NB4 (cell line): Measurements from ENCODE around the gene ZFAND3.

ENCODE experiments used
- MYC ChIP-seq: IDR thresholded peaks from 2 replicates; pipeline ENCODE4 v1.6.1; 2011; ENCODE audit warnings: low read depth, low read length
- POLR2A ChIP-seq: IDR thresholded peaks from 2 replicates; pipeline ENCODE4 v1.6.1; 2011; ENCODE audit warnings: mild to moderate bottlenecking; ENCODE audit not compliant: insufficient read length; ENCODE audit errors: extremely low read depth
- TF ChIP-seq, protein P1 (sequence below): IDR thresholded peaks from one replicate; pipeline ENCODE4 v1.5.1; 2012; ENCODE audit warnings: low read depth, low read length
- TF ChIP-seq, protein P2 (sequence below): IDR thresholded peaks from 2 replicates; pipeline ENCODE4 v1.6.1; 2011; ENCODE audit warnings: low read depth, low read length

DNA sequence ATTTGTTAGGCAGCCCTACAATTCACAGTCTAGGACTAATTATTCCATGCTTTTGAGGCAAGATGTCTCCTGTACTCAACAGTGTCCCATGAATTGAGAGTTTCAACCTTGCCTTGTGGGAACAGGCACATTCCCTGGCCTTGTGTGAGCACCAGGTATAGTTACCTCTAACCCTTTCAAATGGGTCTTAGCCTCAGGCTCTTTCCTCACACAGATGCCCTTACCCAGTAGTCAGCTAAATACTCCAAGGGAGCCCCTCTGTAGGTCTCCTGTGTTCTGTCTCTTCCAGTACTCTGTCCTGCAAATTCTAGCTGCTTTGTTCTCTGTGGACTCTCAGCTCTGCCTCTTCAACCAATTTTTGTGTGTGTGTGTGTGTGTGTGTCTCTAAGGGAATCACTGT lies 135.3 kb downstream of the ZFAND3 start:
- TF ChIP-seq MYC (no peak), POLR2A (no peak)
- TF ChIP-seq, protein P1, sequence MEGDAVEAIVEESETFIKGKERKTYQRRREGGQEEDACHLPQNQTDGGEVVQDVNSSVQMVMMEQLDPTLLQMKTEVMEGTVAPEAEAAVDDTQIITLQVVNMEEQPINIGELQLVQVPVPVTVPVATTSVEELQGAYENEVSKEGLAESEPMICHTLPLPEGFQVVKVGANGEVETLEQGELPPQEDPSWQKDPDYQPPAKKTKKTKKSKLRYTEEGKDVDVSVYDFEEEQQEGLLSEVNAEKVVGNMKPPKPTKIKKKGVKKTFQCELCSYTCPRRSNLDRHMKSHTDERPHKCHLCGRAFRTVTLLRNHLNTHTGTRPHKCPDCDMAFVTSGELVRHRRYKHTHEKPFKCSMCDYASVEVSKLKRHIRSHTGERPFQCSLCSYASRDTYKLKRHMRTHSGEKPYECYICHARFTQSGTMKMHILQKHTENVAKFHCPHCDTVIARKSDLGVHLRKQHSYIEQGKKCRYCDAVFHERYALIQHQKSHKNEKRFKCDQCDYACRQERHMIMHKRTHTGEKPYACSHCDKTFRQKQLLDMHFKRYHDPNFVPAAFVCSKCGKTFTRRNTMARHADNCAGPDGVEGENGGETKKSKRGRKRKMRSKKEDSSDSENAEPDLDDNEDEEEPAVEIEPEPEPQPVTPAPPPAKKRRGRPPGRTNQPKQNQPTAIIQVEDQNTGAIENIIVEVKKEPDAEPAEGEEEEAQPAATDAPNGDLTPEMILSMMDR = no peak
- TF ChIP-seq, protein P2, sequence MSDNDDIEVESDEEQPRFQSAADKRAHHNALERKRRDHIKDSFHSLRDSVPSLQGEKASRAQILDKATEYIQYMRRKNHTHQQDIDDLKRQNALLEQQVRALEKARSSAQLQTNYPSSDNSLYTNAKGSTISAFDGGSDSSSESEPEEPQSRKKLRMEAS = no peak
